Cardiac muscle cell (in vitro differentiated cells and primary cell): ENCODE results near the gene ATP8B3. TPM values are rescaled to one million over a fixed set of nuclear protein-coding genes. Genes with fewer than 3 reads are reported as not detected.

Experiments
- DNase-seq, 2 donors: peaks; one replicate each; pipeline versions ENCODE4 v3.0.0 to v3.0.0-alpha.2; 2010 to 2017; ENCODE audit warnings: low read depth in 1 of 2, low spot score in 1 of 2
- H3K27ac ChIP-seq: fragments of 200-600 bp; sonication (generic); 2 replicates; pipeline ENCODE4 v1.5.1; 2016
- H3K27me3 ChIP-seq: fragments of 200-600 bp; sonication (generic); 2 replicates; pipeline ENCODE4 v1.6.0; 2016; ENCODE audit warnings: control low read depth
- H3K36me3 ChIP-seq: fragments of 200-600 bp; sonication (generic); 2 replicates; pipeline ENCODE4 v1.5.1; 2016; ENCODE audit warnings: control low read depth
- H3K4me1 ChIP-seq: fragments of 200-600 bp; sonication (generic); 2 replicates; pipeline ENCODE4 v1.8.1; 2017; ENCODE audit warnings: low read depth, mild to moderate bottlenecking, mixed run types
- H3K4me3 ChIP-seq: fragments of 200-600 bp; sonication (generic); 2 replicates; pipeline ENCODE4 v1.5.1; 2016; ENCODE audit warnings: mild to moderate bottlenecking
- H3K9me3 ChIP-seq: fragments of 200-600 bp; sonication (generic); 2 replicates; pipeline ENCODE4 v1.5.1; 2017; ENCODE audit warnings: low read depth, mild to moderate bottlenecking, control low read depth
- polyA plus RNA-seq: library from polyadenylated mRNA; unstranded; fragments of >200 nt; fragmentation: Nextera tagmentation; extraction: Ambion mirVana; gene quantifications from 2 replicates; pipeline ENCODE4 v1.2.1, GENCODE V29; 2016
- total RNA-seq: library from RNA; depleted of rRNA; stranded (reverse); fragments of >200 nt; gene quantifications from 2 replicates; pipeline ENCODE4 v1.2.3, GENCODE V29; 2016
- TF ChIP-seq, protein P1 (sequence below): IDR thresholded peaks from 2 replicates; pipeline ENCODE4 v1.5.1; 2012; ENCODE audit warnings: low read depth, mild to moderate bottlenecking, low read length

ATP8B3 gene
- total and polyA plus RNA-seq, 2 experiments from 2014 or later: 3.0 to 8.6 TPM

DNA sequence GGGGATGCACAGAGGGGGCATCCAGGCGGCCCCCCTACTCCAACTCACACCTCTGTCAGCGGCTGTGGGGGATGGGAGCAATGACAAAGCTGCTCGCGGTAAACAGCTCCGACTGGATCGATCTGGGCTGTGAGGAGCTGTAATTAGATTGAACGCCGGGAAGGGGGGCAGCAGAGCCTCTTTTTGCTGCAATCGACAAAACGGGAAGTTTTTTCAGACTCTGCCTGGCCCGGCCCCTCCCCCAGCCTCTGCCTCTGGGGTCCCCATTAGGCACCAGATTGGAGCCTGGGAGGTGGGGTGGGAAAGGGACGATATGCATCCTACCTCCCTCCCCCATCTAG lies 42.5 kb downstream of the ATP8B3 start:
- Histone ChIP-seq H3K27ac (no peak overlapping the region), H3K9me3 (no peaks in the 10 kb centered on the region), H3K4me3 (no peak overlapping the region), H3K36me3 (no peaks in the 10 kb centered on the region), H3K4me1 (no peaks in the 10 kb centered on the region), H3K27me3 (peaks cover 100% of the 10 kb centered on the region)
- TF ChIP-seq, protein P1, sequence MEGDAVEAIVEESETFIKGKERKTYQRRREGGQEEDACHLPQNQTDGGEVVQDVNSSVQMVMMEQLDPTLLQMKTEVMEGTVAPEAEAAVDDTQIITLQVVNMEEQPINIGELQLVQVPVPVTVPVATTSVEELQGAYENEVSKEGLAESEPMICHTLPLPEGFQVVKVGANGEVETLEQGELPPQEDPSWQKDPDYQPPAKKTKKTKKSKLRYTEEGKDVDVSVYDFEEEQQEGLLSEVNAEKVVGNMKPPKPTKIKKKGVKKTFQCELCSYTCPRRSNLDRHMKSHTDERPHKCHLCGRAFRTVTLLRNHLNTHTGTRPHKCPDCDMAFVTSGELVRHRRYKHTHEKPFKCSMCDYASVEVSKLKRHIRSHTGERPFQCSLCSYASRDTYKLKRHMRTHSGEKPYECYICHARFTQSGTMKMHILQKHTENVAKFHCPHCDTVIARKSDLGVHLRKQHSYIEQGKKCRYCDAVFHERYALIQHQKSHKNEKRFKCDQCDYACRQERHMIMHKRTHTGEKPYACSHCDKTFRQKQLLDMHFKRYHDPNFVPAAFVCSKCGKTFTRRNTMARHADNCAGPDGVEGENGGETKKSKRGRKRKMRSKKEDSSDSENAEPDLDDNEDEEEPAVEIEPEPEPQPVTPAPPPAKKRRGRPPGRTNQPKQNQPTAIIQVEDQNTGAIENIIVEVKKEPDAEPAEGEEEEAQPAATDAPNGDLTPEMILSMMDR: no peak
- no peak for DNase-seq

DNA sequence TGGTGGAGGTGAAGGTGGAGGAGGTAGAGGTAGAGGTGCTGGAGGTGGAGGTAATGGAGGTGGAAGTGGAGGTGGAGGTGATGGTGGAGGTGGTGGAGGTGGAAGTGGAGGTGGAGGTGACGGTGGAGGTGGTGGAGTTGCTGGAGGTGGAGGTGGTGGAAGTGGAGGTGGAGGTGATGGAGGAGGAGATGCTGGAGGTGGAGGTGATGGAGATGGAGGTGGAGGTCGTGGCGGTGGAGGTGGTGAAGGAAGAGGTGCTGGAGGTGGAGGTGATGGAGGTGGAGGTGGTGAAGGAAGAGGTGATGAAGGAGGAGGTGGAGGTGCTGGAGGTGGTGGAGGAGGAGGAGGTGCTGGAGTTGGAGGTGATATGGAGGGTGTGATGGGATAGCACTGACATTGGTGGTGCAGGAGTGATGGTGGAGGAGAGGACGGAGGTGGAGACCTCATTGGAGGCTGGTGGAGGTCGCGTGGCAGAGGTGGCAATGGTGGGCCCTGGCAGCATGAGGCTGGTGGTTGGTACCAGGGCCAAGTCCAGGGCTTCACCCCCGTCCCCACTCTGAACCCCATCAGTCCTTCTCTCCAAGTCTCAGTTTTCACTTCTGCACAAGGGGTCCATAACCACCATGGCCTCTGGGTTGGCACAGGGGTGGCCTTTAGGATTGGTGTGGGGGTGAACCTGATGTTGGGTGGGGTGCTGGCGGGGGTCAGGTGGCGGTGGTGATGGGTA lies 43.0 kb downstream of the ATP8B3 start:
- Histone ChIP-seq H3K27me3 (peaks cover 100% of the 10 kb centered on the region), H3K4me3 (no peak overlapping the region), H3K9me3 (no peaks in the 10 kb centered on the region), H3K36me3 (no peaks in the 10 kb centered on the region), H3K27ac (no peak overlapping the region), H3K4me1 (no peaks in the 10 kb centered on the region)
- TF ChIP-seq, protein P1: no peak
- no peak for DNase-seq

DNA sequence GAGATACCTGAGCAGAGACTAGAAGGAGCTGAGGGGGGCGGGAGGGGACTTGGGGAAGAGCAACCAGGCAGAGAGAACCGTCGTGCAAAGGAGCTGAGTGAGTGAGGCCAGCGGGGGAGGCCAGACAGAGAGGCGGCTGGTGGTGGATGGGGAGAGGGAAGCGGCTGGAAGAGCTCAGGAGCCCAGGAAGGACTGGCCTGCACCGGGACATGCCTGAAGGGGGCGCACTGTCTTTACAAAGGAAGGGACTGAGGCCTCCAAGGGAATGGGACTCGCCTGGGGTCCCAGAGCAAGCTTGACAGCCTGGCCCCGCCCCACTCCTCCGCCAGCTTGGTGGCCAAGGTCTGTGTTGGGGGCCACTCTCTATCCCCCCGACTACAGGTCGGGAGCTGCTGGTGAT lies 43.8 kb downstream of the ATP8B3 start:
- peak; percentile 22 to 53 for DNase-seq
- Histone ChIP-seq H3K4me1 (no peaks in the 10 kb centered on the region), H3K27me3 (peaks cover 100% of the 10 kb centered on the region), H3K36me3 (no peaks in the 10 kb centered on the region), H3K9me3 (no peaks in the 10 kb centered on the region), H3K27ac (no peak overlapping the region), H3K4me3 (no peak overlapping the region)
- TF ChIP-seq, protein P1: peak; percentile 44

DNA sequence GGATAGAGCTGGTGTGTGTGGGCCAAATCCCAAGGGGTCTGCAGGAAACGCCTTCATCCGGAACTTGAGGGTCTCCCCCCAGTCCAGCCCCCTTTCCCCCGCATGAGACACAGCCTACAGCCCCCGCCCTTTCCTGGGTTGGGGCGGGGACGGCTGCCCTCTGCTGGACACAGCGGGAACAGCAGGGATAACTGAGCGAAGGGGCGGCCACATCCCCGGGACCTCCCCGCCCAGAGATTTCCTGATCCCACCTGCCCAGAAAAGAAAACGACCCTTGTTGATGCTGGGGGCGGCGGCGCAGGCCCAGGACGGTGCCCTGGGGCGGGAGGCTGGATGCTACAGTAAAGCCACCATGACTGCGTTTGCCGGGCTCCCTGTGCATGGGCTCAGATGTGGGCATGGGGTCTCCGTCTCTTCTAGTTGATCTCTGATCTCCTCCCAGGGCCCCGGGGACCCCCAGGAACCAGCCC lies 44.6 kb downstream of the ATP8B3 start:
- Histone ChIP-seq H3K4me1 (no peaks in the 10 kb centered on the region), H3K9me3 (no peaks in the 10 kb centered on the region), H3K4me3 (no peak overlapping the region), H3K27me3 (peaks cover 100% of the 10 kb centered on the region), H3K27ac (no peak overlapping the region), H3K36me3 (no peaks in the 10 kb centered on the region)
- DNase-seq: peak; percentile 31 to 44
- TF ChIP-seq, protein P1: peak; percentile 87

DNA sequence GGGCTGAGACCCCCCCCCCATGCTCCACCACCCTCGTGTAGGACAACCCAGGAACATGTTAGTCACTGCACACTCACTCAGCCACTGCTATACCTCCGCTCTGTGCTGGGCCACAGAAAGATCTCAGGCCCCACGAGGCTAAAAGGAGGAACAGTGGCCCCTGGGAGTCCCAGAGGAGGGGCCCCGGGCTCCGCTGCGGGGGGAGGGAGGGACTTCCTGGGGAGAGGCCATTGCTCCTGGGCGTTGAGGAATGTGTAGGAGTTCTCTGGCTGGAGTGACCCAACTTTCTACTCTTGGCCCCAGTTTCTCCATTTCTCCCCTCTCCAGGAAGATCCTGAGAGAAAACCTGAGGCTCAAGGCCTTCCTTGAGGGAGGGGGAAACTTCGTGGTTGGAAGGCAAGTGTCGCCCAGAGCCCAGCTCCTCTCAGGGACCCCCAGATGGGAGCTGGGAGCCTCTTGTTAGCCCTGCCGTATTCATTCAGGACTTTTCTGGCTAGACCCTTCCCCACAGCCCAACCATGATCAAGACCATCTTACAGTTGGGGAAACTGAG lies 45.2 kb downstream of the ATP8B3 start:
- Histone ChIP-seq H3K27me3 (peaks cover 100% of the 10 kb centered on the region), H3K4me3 (no peak overlapping the region), H3K27ac (no peak overlapping the region), H3K4me1 (no peaks in the 10 kb centered on the region), H3K9me3 (no peaks in the 10 kb centered on the region), H3K36me3 (no peaks in the 10 kb centered on the region)
- TF ChIP-seq, protein P1: no peak
- no peak for DNase-seq
